ENCODE data around the gene TMEM198. TPM values are rescaled to one million over a fixed set of nuclear protein-coding genes. Genes with fewer than 3 reads are reported as not detected.
A peak's percentile ranks its signal among the peaks of the same experiment; 100 is the strongest.

The TMEM198 gene
- total and polyA plus RNA-seq, 2 of the 4 experiments (the other 2 are of a cell fraction) = 0.18 to 2.2 TPM

GRCh38 chr2:219552382-219553167, 8.7 kb downstream of the TMEM198 start:
- ATAC-seq (ENCODE audit: low read depth) (peak; percentile 95), DNase-seq (peak; percentile 65)
- in situ Hi-C loops (cut with MboI; ENCODE audit: low sequenced_read_pairs) (no loop called here), intact Hi-C loops (cut with micrococcal nuclease) (no loop called here), dilution Hi-C loops (cut with HindIII; ENCODE audit: low sequenced_read_pairs, unreplicated experiment) (no loop called here)
- H2AK5ac ChIP-seq (ENCODE audit: low read depth, low read length) = no peak overlapping the region
- H3K4me2 ChIP-seq (ENCODE audit: low read depth, low read length) = peak overlapping the region; percentile 94
- peak overlapping the region; percentile 53 for H3K27ac ChIP-seq (ENCODE audit: insufficient read depth, low read length)
- H2AK9ac ChIP-seq (replicated peaks; ENCODE audit: low read depth, low read length, poor library complexity) = no peak overlapping the region
- BruUV-seq (replicated peaks) = no TSS peak
- H4K8ac ChIP-seq (ENCODE audit: low read depth in 2 of 2, low read length in 2 of 2) = no peak overlapping the region
- CTCF ChIA-PET = no interaction called here
- peak overlapping the region; percentile 79 for H3K4me3 ChIP-seq (ENCODE audit: insufficient read depth, low read depth, low read length)
- peak overlapping the region; percentile 98 for H2AFZ ChIP-seq (replicated peaks; ENCODE audit: low read length, poor library complexity)
- no peaks in the 10 kb centered on the region; the same call in 1 of the 2 replicates for H4K20me1 ChIP-seq (ENCODE audit: insufficient read depth, low read length)
- WGBS, 2 experiments (ENCODE audit: extremely low coverage in 2 of 2, insufficient read length in 1 of 2) = 1% methylated on average over 48 of the region's 99 CpGs; no CpG with 5 or more reads in 1 of the 2 experiments
- H3K18ac ChIP-seq (ENCODE audit: low read depth, low read length) = no peak overlapping the region
- no peak for TF ChIP-seq CEBPB (IDR thresholded peaks at IDR 0.05; ENCODE audit: low read depth, low read length)
- no peak for TF ChIP-seq NFE2L2 (IDR thresholded peaks at IDR 0.05; ENCODE audit: low read depth, low read length)
- TF ChIP-seq SMC3 (IDR thresholded peaks at IDR 0.05; ENCODE audit: low read depth, low read length) = no peak
- peak; percentile 85; the same call in 1 of the 2 replicates for TF ChIP-seq MXI1 (IDR thresholded peaks at IDR 0.05; ENCODE audit: borderline replicate concordance, low read depth, low read length)
- TF ChIP-seq BHLHE40 (IDR thresholded peaks at IDR 0.05; ENCODE audit: low read depth, low read length) = peak; percentile 40; the same call in 1 of the 2 replicates
- peak; percentile 9; the same call in 1 of the 2 replicates for TF ChIP-seq MAZ (IDR thresholded peaks at IDR 0.05; ENCODE audit: borderline replicate concordance, low read depth, low read length)
- no peak for TF ChIP-seq USF2 (IDR thresholded peaks at IDR 0.05; ENCODE audit: low read depth, low read length)
- no peak overlapping the region for H2BK120ac ChIP-seq (ENCODE audit: low read depth, low read length)
- peak overlapping the region; percentile 20 for H2BK5ac ChIP-seq (ENCODE audit: low read depth, low read length, poor library complexity, severe bottlenecking)
- H3K36me3 ChIP-seq (ENCODE audit: control insufficient read depth, insufficient read depth, low read length) = no peaks in the 10 kb centered on the region
- no peaks in the 10 kb centered on the region for H3K9me1 ChIP-seq (ENCODE audit: insufficient read depth, low read length)
- POLR2A ChIA-PET (ENCODE audit: unreplicated experiment) = no interaction called here
- H3K56ac ChIP-seq (ENCODE audit: extremely low read depth, insufficient read depth, low read length) = no peak overlapping the region
- no peak overlapping the region for H2BK15ac ChIP-seq (ENCODE audit: low read depth, low read length)
- H3K9ac ChIP-seq (ENCODE audit: low read depth, low read length) = 0 out of 2 replicates have a peak overlapping the region, but pooled peaks have one; percentile 28
- H3K4ac ChIP-seq (ENCODE audit: low read depth, low read length) = peak overlapping the region; percentile 25; the same call in 1 of the 2 replicates
- no peaks in the 10 kb centered on the region for H3K9me3 ChIP-seq (ENCODE audit: control insufficient read depth, insufficient read depth, low read length)
- H4K91ac ChIP-seq (ENCODE audit: insufficient read depth, low read depth, low read length) = no peak overlapping the region
- H3K23ac ChIP-seq (ENCODE audit: low read depth, low read length) = no peak overlapping the region
- H3K4me1 ChIP-seq (ENCODE audit: control insufficient read depth, insufficient read depth, low read length) = peaks cover 8% of the 10 kb centered on the region; the same call in 1 of the 2 replicates
- no peak overlapping the region; the same call in 1 of the 2 replicates for H3K14ac ChIP-seq (replicated peaks; ENCODE audit: low read depth, low read length)
- H3K79me1 ChIP-seq (ENCODE audit: low read depth in 1 of 2, low read length in 2 of 2) = no peaks in the 10 kb centered on the region
- H4K5ac ChIP-seq (ENCODE audit: low read depth, low read length) = no peak overlapping the region
- H3K27me3 ChIP-seq (ENCODE audit: control insufficient read depth, insufficient read depth, low read length) = no peaks in the 10 kb centered on the region
- H2BK20ac ChIP-seq (ENCODE audit: low read depth, low read length) = no peak overlapping the region

Measured in IMR-90 (cell line).